ENCODE measurements around the gene WARS2.

DNA sequence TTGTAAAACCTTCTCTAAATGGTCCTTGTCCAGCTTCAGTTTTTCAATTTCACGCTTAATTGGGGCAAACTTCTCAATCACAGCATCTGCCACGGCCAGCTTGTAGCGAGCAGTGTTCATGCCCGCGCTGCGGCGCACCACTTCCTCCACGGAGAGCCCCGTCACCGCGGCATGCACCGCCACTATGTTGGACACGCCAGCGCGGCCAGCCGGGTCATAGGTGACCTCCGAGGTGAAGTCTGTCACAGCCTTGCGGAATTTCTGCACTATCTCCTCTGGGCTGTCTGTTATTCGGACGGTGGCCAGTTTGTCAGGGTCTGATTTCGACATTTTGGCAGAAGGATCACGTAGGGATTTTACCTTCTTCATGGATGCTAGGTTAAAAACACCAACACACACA lies 107.5 kb downstream of the WARS2 start:
- TF ChIP-seq CTCF (conservative IDR thresholded peaks at IDR 0.05) (no peak), ZFX (IDR thresholded peaks at IDR 0.05) (no peak)
